ENCODE data around the gene GRAP2.

GRAP2 gene

DNA sequence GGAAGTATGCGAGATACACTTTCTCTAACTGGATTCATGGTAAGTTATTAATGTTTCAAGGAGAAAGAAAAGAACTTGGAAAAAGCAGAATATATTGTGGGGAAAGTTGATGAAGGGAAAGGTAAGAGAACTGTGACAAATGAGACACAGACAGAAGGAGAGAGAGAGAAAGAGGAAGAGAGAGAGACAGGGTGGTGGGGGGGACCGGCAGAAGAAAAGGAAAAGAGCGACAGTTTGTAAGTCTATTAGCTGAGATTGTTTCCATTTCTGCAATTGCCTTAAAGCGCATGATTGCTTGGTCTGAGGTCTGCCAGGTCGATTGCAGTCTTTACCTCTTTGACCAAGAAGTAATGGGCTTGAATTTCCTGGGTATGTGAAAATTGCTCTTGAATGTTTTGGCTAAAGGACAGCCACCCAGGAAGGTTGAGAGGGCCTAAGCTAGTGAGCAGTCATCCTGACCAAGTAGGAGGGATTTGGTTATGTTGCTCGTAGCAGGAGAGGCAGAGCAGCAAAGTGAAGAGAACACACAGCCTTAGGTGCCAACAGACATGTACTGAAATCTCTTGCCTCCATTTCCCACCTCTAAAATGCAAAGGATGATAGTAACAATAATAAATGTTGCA lies 35.8 kb downstream of the GRAP2 start:
- no peaks in the 10 kb centered on the region for H3K36me3 ChIP-seq (ENCODE audit: insufficient read depth, low read length)
- H2AFZ ChIP-seq (ENCODE audit: low read length, unreplicated experiment), result no peak overlapping the region
- no peak overlapping the region for H3K4me3 ChIP-seq (ENCODE audit: low read depth, low read length)
- H3K4me1 ChIP-seq (ENCODE audit: control insufficient read depth, insufficient read depth, low read length, unreplicated experiment), result no peaks in the 10 kb centered on the region
- no peaks in the 10 kb centered on the region for H3K79me2 ChIP-seq (ENCODE audit: control insufficient read depth, insufficient read depth, low read length, unreplicated experiment)
- no peak overlapping the region for H3K27ac ChIP-seq (ENCODE audit: low read depth, low read length)
- peaks cover 53% of the 10 kb centered on the region for H3K27me3 ChIP-seq (ENCODE audit: insufficient read depth, low read length)

DNA sequence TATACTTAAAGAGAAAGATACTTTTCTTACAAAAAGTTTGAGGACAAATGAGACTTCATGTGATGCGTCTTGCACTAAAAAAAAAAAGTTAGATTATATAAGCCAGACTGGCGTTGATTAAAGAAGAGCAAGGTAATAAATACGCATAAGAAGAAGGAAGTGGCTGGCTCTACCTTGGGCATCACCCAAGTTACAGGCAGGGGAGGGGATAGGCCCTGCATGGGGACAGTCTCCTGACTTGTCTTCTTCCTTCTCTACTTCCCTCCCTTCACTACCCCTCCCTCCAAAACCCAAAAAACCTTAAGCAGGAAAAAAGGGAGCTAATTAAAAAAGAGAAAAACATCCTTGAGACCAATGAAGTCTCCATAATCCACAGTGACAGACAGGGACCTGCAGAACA lies 37.0 kb downstream of the GRAP2 start:
- Histone ChIP-seq H2AFZ (ENCODE audit: low read length, unreplicated experiment) (no peak overlapping the region), H3K27me3 (ENCODE audit: insufficient read depth, low read length) (peaks cover 48% of the 10 kb centered on the region), H3K4me1 (ENCODE audit: control insufficient read depth, insufficient read depth, low read length, unreplicated experiment) (no peaks in the 10 kb centered on the region), H3K4me3 (ENCODE audit: low read depth, low read length) (no peak overlapping the region), H3K36me3 (ENCODE audit: insufficient read depth, low read length) (no peaks in the 10 kb centered on the region), H3K27ac (ENCODE audit: low read depth, low read length) (no peak overlapping the region), H3K79me2 (ENCODE audit: control insufficient read depth, insufficient read depth, low read length, unreplicated experiment) (no peaks in the 10 kb centered on the region)

DNA sequence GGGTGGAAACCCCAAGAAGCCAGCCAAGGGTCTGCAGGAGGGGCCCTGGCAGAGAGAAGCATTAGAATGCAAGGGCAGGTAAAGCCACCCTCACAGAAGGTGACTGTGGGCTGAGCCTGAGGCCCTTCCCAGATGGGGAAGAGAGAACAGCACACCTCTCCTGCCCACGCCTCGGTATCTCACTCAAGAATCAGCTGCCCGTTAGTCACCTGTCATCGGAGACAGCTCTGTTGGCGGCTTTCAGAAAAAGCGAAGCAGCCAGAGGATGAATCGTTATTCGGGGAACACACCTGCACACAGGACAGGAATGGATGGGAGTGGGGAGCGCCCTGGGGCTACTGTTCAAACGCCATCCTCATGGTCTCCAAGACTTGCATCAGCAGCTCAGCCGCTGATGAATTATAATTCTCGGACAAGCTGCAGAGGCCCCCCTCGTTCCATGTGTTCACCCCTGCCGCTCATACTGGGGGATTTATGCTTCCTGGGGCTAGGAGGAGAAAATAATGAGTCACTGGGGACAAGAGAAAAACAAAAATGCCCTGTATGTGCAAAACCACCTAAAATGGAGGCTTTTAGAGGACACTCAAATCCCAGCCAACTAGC lies 37.7 kb downstream of the GRAP2 start:
- no peaks in the 10 kb centered on the region for H3K36me3 ChIP-seq (ENCODE audit: insufficient read depth, low read length)
- no peaks in the 10 kb centered on the region for H3K4me1 ChIP-seq (ENCODE audit: control insufficient read depth, insufficient read depth, low read length, unreplicated experiment)
- no peaks in the 10 kb centered on the region for H3K79me2 ChIP-seq (ENCODE audit: control insufficient read depth, insufficient read depth, low read length, unreplicated experiment)

DNA sequence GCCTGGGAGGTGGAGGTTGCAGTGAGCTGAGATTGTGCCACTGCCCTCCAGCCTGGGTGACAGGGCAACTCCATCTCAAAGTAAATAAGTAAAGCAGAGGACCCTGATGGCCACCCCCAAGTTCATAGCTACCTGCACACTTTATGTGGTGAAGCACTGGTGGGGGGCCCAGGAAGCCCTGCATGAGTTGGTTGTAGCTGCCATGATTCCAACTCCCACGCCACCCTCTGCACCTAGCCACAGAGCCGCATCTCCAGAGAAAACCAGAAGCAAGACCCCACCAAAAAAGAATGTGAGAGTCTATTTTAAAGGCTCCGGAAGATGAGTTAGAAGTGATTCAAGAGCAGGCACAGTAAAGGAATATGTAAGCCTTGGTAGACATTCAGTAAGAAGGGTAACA lies 38.9 kb downstream of the GRAP2 start:
- H3K4me3 ChIP-seq (ENCODE audit: low read depth, low read length), result no peak overlapping the region
- no peaks in the 10 kb centered on the region for H3K36me3 ChIP-seq (ENCODE audit: insufficient read depth, low read length)
- peaks cover 41% of the 10 kb centered on the region for H3K27me3 ChIP-seq (ENCODE audit: insufficient read depth, low read length)
- H3K27ac ChIP-seq (ENCODE audit: low read depth, low read length), result no peak overlapping the region
- no peak overlapping the region for H2AFZ ChIP-seq (ENCODE audit: low read length, unreplicated experiment)
- no peaks in the 10 kb centered on the region for H3K79me2 ChIP-seq (ENCODE audit: control insufficient read depth, insufficient read depth, low read length, unreplicated experiment)
- no peaks in the 10 kb centered on the region for H3K4me1 ChIP-seq (ENCODE audit: control insufficient read depth, insufficient read depth, low read length, unreplicated experiment)

More for the DNA sequence above, 37.7 kb downstream of the GRAP2 start:
- Histone ChIP-seq H2AFZ (ENCODE audit: low read length, unreplicated experiment) (no peak overlapping the region), H3K4me3 (ENCODE audit: low read depth, low read length) (no peak overlapping the region), H3K27me3 (ENCODE audit: insufficient read depth, low read length) (peaks cover 48% of the 10 kb centered on the region), H3K27ac (ENCODE audit: low read depth, low read length) (no peak overlapping the region)

DNA sequence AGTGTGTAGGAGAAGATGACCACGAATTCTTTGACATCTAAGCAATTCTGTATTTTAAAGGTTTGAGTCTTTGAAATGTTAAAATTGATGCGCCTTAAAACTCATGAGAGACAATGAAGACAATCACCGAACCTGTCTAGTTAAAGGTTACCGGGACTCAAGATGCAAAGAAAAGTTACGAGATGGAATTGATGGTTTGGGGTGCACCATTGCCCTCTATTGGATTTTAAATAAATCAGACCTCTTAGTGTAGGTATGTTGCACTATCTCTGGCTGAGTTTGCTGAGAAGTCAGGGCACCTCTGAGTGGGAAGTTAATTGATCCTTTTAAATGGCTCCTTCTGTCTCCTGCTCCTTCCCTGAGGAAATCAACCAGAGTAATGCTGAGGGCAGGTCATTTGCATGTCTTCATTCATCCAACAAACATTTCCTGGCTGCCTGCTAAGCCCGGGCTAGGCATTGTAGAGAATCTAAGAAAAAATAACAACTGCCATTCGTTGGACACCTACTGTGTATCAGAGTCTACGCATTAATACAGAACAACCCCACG lies 39.9 kb downstream of the GRAP2 start:
- Histone ChIP-seq H3K27ac (ENCODE audit: low read depth, low read length) (no peak overlapping the region), H3K4me3 (ENCODE audit: low read depth, low read length) (no peak overlapping the region), H2AFZ (ENCODE audit: low read length, unreplicated experiment) (no peak overlapping the region), H3K79me2 (ENCODE audit: control insufficient read depth, insufficient read depth, low read length, unreplicated experiment) (no peaks in the 10 kb centered on the region), H3K36me3 (ENCODE audit: insufficient read depth, low read length) (no peaks in the 10 kb centered on the region), H3K4me1 (ENCODE audit: control insufficient read depth, insufficient read depth, low read length, unreplicated experiment) (no peaks in the 10 kb centered on the region), H3K27me3 (ENCODE audit: insufficient read depth, low read length) (peaks cover 32% of the 10 kb centered on the region)

DNA sequence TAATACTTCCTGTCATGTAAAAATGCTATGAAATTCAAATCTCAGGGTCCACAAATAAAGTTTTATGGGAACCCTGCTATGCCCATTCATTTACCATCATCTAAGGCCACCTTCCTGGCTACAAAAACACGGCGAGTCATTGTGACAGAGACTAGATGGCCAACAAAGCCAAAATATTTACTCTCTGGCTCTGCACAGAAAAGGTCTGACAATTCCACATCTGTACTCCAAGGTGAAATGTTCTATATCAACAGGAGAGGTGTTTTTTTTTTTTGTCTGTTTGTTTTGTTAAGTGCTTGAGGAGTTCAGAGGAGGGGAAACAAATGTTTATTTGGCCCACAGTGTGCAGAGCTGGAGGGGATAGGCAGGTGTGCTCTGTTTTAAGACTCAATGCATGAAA lies 40.7 kb downstream of the GRAP2 start:
- H2AFZ ChIP-seq (ENCODE audit: low read length, unreplicated experiment), result no peak overlapping the region
- no peaks in the 10 kb centered on the region for H3K79me2 ChIP-seq (ENCODE audit: control insufficient read depth, insufficient read depth, low read length, unreplicated experiment)
- H3K36me3 ChIP-seq (ENCODE audit: insufficient read depth, low read length), result no peaks in the 10 kb centered on the region
- H3K4me1 ChIP-seq (ENCODE audit: control insufficient read depth, insufficient read depth, low read length, unreplicated experiment), result no peaks in the 10 kb centered on the region
- H3K27me3 ChIP-seq (ENCODE audit: insufficient read depth, low read length), result peaks cover 25% of the 10 kb centered on the region
- H3K27ac ChIP-seq (ENCODE audit: low read depth, low read length), result no peak overlapping the region
- no peak overlapping the region for H3K4me3 ChIP-seq (ENCODE audit: low read depth, low read length)

DNA sequence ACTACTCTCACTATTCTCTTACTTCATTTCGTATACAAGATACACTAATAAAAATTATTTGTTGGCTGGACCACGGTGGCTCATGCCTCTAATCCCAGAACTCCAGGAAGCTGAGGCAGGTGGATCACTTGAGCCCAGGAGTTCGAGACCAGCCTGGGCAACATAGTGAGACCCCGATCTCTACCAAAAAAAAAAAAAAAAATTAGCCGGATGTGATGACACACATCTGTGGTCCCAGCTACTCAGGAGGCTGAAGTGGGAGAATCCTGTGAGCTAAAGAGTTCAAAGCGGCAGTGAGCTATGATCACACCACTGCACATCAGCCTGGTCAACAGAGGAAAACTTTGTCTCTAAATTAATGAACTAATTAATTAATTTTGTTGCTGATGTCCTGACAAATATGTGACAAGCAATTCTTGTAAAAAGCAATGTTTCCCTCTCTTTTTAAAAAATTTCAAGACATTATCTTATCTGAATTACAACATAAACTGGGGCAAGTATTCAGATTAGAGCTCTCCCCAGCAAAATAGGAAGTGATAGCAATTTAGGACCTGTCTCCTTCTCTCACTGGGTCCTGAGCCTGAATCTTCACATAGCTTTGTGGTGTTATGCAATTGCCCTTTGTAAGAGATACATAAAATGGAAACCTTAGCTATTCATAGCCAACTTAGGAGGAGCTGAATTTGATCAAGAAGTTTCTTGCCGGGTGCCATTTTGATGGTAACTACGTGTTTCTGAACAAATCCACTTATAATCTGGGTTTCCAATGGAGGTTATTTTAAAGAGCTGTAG lies 41.8 kb downstream of the GRAP2 start:
- no peak overlapping the region for H2AFZ ChIP-seq (ENCODE audit: low read length, unreplicated experiment)
- no peak overlapping the region for H3K4me3 ChIP-seq (ENCODE audit: low read depth, low read length)
- no peak overlapping the region for H3K27ac ChIP-seq (ENCODE audit: low read depth, low read length)
- no peaks in the 10 kb centered on the region for H3K36me3 ChIP-seq (ENCODE audit: insufficient read depth, low read length)
- no peaks in the 10 kb centered on the region for H3K79me2 ChIP-seq (ENCODE audit: control insufficient read depth, insufficient read depth, low read length, unreplicated experiment)
- H3K27me3 ChIP-seq (ENCODE audit: insufficient read depth, low read length), result peaks cover 17% of the 10 kb centered on the region; the same call in 1 of the 2 replicates
- H3K4me1 ChIP-seq (ENCODE audit: control insufficient read depth, insufficient read depth, low read length, unreplicated experiment), result no peaks in the 10 kb centered on the region

DNA sequence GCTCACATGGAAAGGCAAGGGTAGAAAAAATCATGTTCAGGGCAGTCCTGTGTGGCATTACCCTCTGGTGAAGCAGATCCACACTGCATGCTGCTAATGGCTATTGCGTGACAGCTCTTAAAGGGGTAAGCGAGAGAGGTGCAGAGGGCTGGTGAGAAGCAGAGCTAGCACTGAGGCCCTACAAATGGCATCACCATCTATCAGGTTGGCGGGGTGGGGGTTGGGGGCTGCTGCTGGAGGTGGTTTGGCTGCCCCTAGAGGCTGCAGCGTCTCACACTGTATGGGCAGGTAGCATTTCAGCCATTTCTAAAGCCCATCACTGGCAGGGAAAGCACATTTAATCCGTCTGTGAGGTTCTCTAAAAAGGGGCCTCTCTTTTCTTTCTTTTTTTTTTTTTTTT lies 42.5 kb downstream of the GRAP2 start:
- Histone ChIP-seq H3K79me2 (ENCODE audit: control insufficient read depth, insufficient read depth, low read length, unreplicated experiment) (no peaks in the 10 kb centered on the region), H3K27me3 (ENCODE audit: insufficient read depth, low read length) (peaks cover 14% of the 10 kb centered on the region; the same call in 1 of the 2 replicates), H2AFZ (ENCODE audit: low read length, unreplicated experiment) (no peak overlapping the region), H3K4me1 (ENCODE audit: control insufficient read depth, insufficient read depth, low read length, unreplicated experiment) (no peaks in the 10 kb centered on the region), H3K27ac (ENCODE audit: low read depth, low read length) (no peak overlapping the region), H3K4me3 (ENCODE audit: low read depth, low read length) (no peak overlapping the region), H3K36me3 (ENCODE audit: insufficient read depth, low read length) (no peaks in the 10 kb centered on the region)

DNA sequence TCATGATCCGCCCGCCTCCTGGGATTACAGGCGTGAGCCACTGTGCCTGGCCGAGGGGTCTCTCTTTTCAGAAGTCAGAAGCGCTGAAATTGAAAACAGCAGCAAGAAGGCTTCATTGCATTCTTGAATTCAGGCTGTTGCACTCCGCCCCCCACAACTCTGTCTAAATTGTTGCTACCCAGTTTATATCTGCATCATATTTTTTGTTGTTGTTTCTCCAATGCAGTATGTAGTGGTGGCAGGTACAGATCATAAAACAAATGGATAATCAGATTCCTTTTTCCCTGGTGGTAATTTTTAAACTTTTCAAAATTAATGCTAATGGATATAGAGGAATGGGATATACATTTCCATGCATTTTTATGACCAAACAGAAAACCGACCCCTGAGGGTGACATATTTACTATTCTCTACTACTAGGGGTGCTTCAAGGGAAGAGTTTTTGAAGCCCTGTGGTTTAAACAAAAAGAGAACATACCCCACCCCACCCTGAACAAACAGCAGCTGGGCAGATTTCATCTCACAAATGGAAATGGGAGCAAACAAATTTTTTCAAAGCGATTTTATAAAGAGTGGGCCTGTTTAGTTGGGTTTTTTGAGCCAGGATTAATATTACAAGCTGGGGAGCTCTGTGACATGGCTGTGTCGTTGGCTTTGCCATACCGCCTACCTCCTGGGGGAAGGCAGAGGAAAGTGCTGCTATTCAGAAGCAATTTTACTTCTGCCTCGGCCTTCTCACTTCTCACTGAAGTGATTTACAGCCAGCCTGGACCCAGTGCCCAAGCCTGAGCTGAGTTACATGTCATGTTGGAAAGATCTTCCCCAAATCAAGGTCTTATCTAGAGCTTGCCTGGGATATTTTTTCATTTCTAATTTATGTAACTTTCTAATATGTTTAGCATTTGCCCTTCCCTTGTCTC lies 43.3 kb downstream of the GRAP2 start:
- Histone ChIP-seq H3K4me1 (ENCODE audit: control insufficient read depth, insufficient read depth, low read length, unreplicated experiment) (no peaks in the 10 kb centered on the region), H3K27ac (ENCODE audit: low read depth, low read length) (no peak overlapping the region), H3K27me3 (ENCODE audit: insufficient read depth, low read length) (peaks cover 18% of the 10 kb centered on the region), H3K36me3 (ENCODE audit: insufficient read depth, low read length) (no peaks in the 10 kb centered on the region), H2AFZ (ENCODE audit: low read length, unreplicated experiment) (no peak overlapping the region), H3K79me2 (ENCODE audit: control insufficient read depth, insufficient read depth, low read length, unreplicated experiment) (no peaks in the 10 kb centered on the region), H3K4me3 (ENCODE audit: low read depth, low read length) (no peak overlapping the region)

DNA sequence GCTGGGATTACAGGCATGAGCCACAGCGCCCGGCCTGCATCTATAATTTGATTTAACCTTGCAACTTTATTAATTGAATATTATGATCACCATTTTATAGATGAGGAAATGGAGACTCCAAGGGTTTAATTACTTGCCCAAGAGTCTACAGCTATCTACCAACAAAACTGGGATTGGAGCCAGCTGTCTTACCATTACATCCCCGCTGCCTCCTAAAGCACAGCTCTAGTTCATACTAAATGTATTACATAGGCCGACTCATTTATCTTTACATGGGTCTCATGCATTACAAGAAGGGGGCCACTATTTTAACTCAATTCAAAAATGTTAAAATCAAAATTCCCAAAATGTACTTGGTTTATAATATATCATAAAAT lies 45.2 kb downstream of the GRAP2 start:
- Histone ChIP-seq H3K4me1 (ENCODE audit: control insufficient read depth, insufficient read depth, low read length, unreplicated experiment) (no peaks in the 10 kb centered on the region), H3K79me2 (ENCODE audit: control insufficient read depth, insufficient read depth, low read length, unreplicated experiment) (no peaks in the 10 kb centered on the region), H3K27ac (ENCODE audit: low read depth, low read length) (no peak overlapping the region), H3K4me3 (ENCODE audit: low read depth, low read length) (no peak overlapping the region), H2AFZ (ENCODE audit: low read length, unreplicated experiment) (no peak overlapping the region), H3K27me3 (ENCODE audit: insufficient read depth, low read length) (peaks cover 18% of the 10 kb centered on the region), H3K36me3 (ENCODE audit: insufficient read depth, low read length) (no peaks in the 10 kb centered on the region)

Measured in ACC112 (cell line).